Endothelial cell of umbilical vein (primary cell): Measurements from ENCODE around the gene NOB1. TPM values are rescaled to one million over a fixed set of nuclear protein-coding genes. Genes with fewer than 3 reads are reported as not detected.

ENCODE experiments used
- Bru-seq: library from RNA; stranded (reverse); fragments of 400-500 nt; gene quantifications from one replicate; lab custom pipeline; 2021; lab: Mats Ljungman, UMichigan
- BruChase-seq, 2 experiments: library from RNA; stranded (reverse); fragments of 400-500 nt; gene quantifications; one replicate each; lab custom pipeline; 2021; lab: Mats Ljungman, UMichigan
- BruUV-seq: library from RNA; stranded (reverse); fragments of 400-500 nt; replicated peaks from 2 replicates; lab custom pipeline; 2021; lab: Mats Ljungman, UMichigan
- CTCF ChIA-PET: fragments of 300-600, 350-600 bp; sonication (Branson Sonifier 250); formaldehyde crosslinking; loops from one replicate; lab custom pipeline; 2021; ENCODE audit warnings: antibody characterized with exemption, inconsistent platforms; lab: Charles Lee
- POLR2A ChIA-PET: fragments of 300-600, 350-600 bp; sonication (Branson Sonifier 250); formaldehyde crosslinking; loops from one replicate; lab custom pipeline; 2021; ENCODE audit warnings: antibody characterized with exemption, inconsistent platforms; lab: Charles Lee
- DNase-seq: peaks from one replicate; pipeline ENCODE4 v3.0.0-alpha.2; 2011; ENCODE audit warnings: low read depth, low spot score
- FAIRE-seq: peaks from 2 replicates; lab custom pipeline; 2011; peaks lifted over from hg19 to GRCh38; lab: Jason Lieb, UNC
- H2AFZ ChIP-seq: 2 replicates; pipeline ENCODE4 v1.6.0; 2012; ENCODE audit warnings: low read depth, low read length, control low read depth, inconsistent platforms
- H3K27ac ChIP-seq: 2 replicates; pipeline ENCODE4 v1.5.1; 2011; ENCODE audit warnings: low read depth, mild to moderate bottlenecking, control low read depth, low read length, moderate library complexity; ENCODE audit not compliant: insufficient read depth
- H3K27me3 ChIP-seq, 2 experiments: 2 replicates each; pipeline versions ENCODE4 v1.6.0 to v1.6.1; 2011; ENCODE audit warnings: low read length in 2 of 2, mixed read lengths in 1 of 2; ENCODE audit not compliant: control insufficient read depth in 2 of 2, insufficient read depth in 2 of 2
- H3K36me3 ChIP-seq, 2 experiments: 2 replicates in 1 of 2; 3 replicates in 1 of 2; pipeline ENCODE4 v1.5.1; 2011; ENCODE audit warnings: low read length in 2 of 2, mild to moderate bottlenecking in 1 of 2, moderate library complexity in 1 of 2; ENCODE audit not compliant: control insufficient read depth in 2 of 2, insufficient read depth in 2 of 2; ENCODE audit errors: extremely low read depth in 1 of 2
- H3K4me1 ChIP-seq: 3 replicates; pipeline ENCODE4 v1.5.1; 2011; ENCODE audit warnings: mild to moderate bottlenecking, low read length; ENCODE audit not compliant: control insufficient read depth, insufficient read depth; ENCODE audit errors: extremely low read depth
- H3K4me2 ChIP-seq: 2 replicates; pipeline ENCODE4 v1.6.1; 2011; ENCODE audit warnings: low read length, control low read depth, mixed read lengths; ENCODE audit not compliant: insufficient read depth
- H3K4me3 ChIP-seq, 3 experiments: fragments of 200-600 bp in 1 of 3; sonication (generic), shearing (Covaris generic) in 1 of 3; replicated peaks in 1 of 3; 2 replicates each; pipeline ENCODE4 v1.5.1; 2011 to 2016; ENCODE audit warnings: control low read depth in 3 of 3, low read length in 3 of 3, mild to moderate bottlenecking in 2 of 3, inconsistent platforms in 1 of 3, low read depth in 1 of 3, moderate library complexity in 1 of 3; ENCODE audit not compliant: insufficient read depth in 1 of 3
- H3K79me2 ChIP-seq: 2 replicates; pipeline ENCODE4 v1.6.0; 2012; ENCODE audit warnings: low read length, inconsistent platforms; ENCODE audit not compliant: control insufficient read depth, insufficient read depth
- H3K9ac ChIP-seq: replicated peaks from 2 replicates; pipeline ENCODE3; 2011; ENCODE audit warnings: low read length, control low read depth; ENCODE audit not compliant: insufficient read depth; ENCODE audit errors: extremely low read depth
- H3K9me1 ChIP-seq: replicated peaks from 3 replicates; pipeline ENCODE4 v1.6.0; 2011; ENCODE audit warnings: mild to moderate bottlenecking, low read length; ENCODE audit not compliant: control insufficient read depth, insufficient read depth; ENCODE audit errors: extremely low read depth
- H3K9me3 ChIP-seq: replicated peaks from 2 replicates; pipeline ENCODE4 v1.5.1; 2012; ENCODE audit warnings: low read length, inconsistent platforms; ENCODE audit not compliant: control insufficient read depth, insufficient read depth
- H4K20me1 ChIP-seq: replicated peaks from 2 replicates; pipeline ENCODE3; 2011; ENCODE audit warnings: mild to moderate bottlenecking, low read length; ENCODE audit not compliant: control insufficient read depth, insufficient read depth; ENCODE audit errors: extremely low read depth
- CTCF ChIP-seq, 2 donors: IDR thresholded peaks; 1 replicate in 1 of 2; 2 replicates in 1 of 2; pipeline ENCODE4 v1.5.1; 2011; ENCODE audit warnings: low read length in 2 of 2, mild to moderate bottlenecking in 2 of 2, moderate library complexity in 2 of 2, control low read depth in 1 of 2, inconsistent platforms in 1 of 2, low read depth in 1 of 2; ENCODE audit not compliant: insufficient read depth in 1 of 2; ENCODE audit errors: extremely low read depth in 1 of 2
- EZH2 ChIP-seq: IDR thresholded peaks from 2 replicates; pipeline ENCODE4 v1.6.1; 2012; ENCODE audit warnings: borderline replicate concordance, low read depth, mild to moderate bottlenecking, moderate library complexity, low read length, inconsistent platforms; ENCODE audit not compliant: severe bottlenecking
- FOS ChIP-seq: IDR thresholded peaks from 2 replicates; pipeline ENCODE4 v1.6.1; 2011; ENCODE audit warnings: mild to moderate bottlenecking, low read length, moderate library complexity, borderline replicate concordance; ENCODE audit not compliant: insufficient read depth
- JUN ChIP-seq: IDR thresholded peaks from 2 replicates; pipeline ENCODE4 v1.6.1; 2011; ENCODE audit warnings: borderline replicate concordance, low read depth; ENCODE audit not compliant: insufficient read length, insufficient read depth
- MAX ChIP-seq: IDR thresholded peaks from 2 replicates; pipeline ENCODE4 v1.6.1; 2011; ENCODE audit not compliant: insufficient read depth, insufficient read length
- MYC ChIP-seq: IDR thresholded peaks from one replicate; pipeline ENCODE4 v1.6.1; 2011; ENCODE audit warnings: mild to moderate bottlenecking, low read depth, low read length
- POLR2A ChIP-seq: IDR thresholded peaks from 2 replicates; pipeline ENCODE4 v1.6.1; 2012; ENCODE audit warnings: low read depth, mild to moderate bottlenecking, control low read depth, low read length
- POLR2AphosphoS5 ChIP-seq: IDR thresholded peaks from 2 replicates; pipeline ENCODE4 v1.6.1; 2012; ENCODE audit warnings: low read depth, mild to moderate bottlenecking, control low read depth, low read length, moderate library complexity; ENCODE audit not compliant: insufficient read depth
- dilution Hi-C: fragments of 300-500 bp; cut with MboI; formaldehyde crosslinking; loops from one replicate; pipeline ENCODE4 v1.15.0; 2019; ENCODE audit warnings: low sequenced_read_pairs; ENCODE audit not compliant: extremely low pct_ligation_motif_present
- intact Hi-C: fragments of 100-400 bp; cut with micrococcal nuclease; formaldehyde crosslinking; loops from one replicate; pipeline ENCODE4 v1.10.0; 2022
- long read RNA-seq: library from polyadenylated mRNA; stranded (forward); transcript quantifications from one replicate; pipeline ENCODE4 v2.0.0, GENCODE V29; 2021
- polyA minus RNA-seq, 3 experiments: library from RNA; depleted of rRNA, polyadenylated mRNA; stranded (reverse); fragments of >200 nt; gene quantifications; 1 replicate in 1 of 3; 2 replicates in 2 of 3; pipeline ENCODE4 v1.2.3, GENCODE V29; 2011
- polyA plus RNA-seq, 4 experiments: library from polyadenylated mRNA; depleted of rRNA in 3 of 4; stranded (reverse) in 3 of 4; unstranded in 1 of 4; fragments of >200 nt; gene quantifications; 2 replicates each; pipeline versions ENCODE4 v1.2.1 to v1.2.3, GENCODE V29; 2011 to 2012; ENCODE audit warnings: missing spikeins in 1 of 4
- total RNA-seq: library from RNA; stranded (reverse); gene quantifications from 2 replicates; pipeline ENCODE4 v1.2.3, GENCODE V29; 2021

Gene NOB1
- total RNA-seq (58.6 and 65.4 TPM in 2 replicates), polyA plus RNA-seq (65.0 and 66.5 TPM in 2 replicates), polyA minus RNA-seq (43.4 and 47.1 TPM in 2 replicates), Bru-seq, nascent RNA (percentile 82 among the genes with signal in this experiment), BruChase-seq, experiment 1, labeled RNA remaining after a 6-hour chase (percentile 88 among the genes with signal in this experiment), BruChase-seq, experiment 2, labeled RNA remaining after a 2-hour chase (percentile 81 among the genes with signal in this experiment)
- polyA plus RNA-seq (2011; cell fraction: cytosol; rRNA removed) = 79.0 and 82.7 TPM in 2 replicates
- 38.3 and 47.5 TPM in 2 replicates for polyA plus RNA-seq (2011; cell fraction: nucleus; rRNA removed)
- polyA plus RNA-seq (2012) = 67.7 and 73.8 TPM in 2 replicates
- polyA minus RNA-seq (2011; cell fraction: cytosol; rRNA and poly(A)+ RNA removed) = 70.3 TPM
- 21.2 and 22.7 TPM in 2 replicates for polyA minus RNA-seq (2011; cell fraction: nucleus; rRNA and poly(A)+ RNA removed)
- long read RNA-seq, transcript NOB1-201 (9 exons, 1,734 nt) = major isoform, 80 of 100 reads
- long read RNA-seq, partial matches to known transcripts = 16 of 100 reads
- long read RNA-seq, other reads (novel, unspliced or antisense) = 4 of 100 reads

- dilution Hi-C loops = no loop called here
- no peaks in the 10 kb centered on the region for H3K27me3 ChIP-seq
- H2AFZ ChIP-seq = peak within 1 kb of the TSS; percentile 63
- POLR2A ChIA-PET = interaction anchor here (0.6 to 1.5 kb wide), 5 partner anchors 17 to 358 kb away, joined by 3 to 10 read pairs (median 4); partner anchors contain the start of gene NQO1
- H3K4me2 ChIP-seq = peak within 1 kb of the TSS; percentile 61
- peak within 1 kb of the TSS; percentile 52 for H3K9ac ChIP-seq
- BruUV-seq = TSS peak; percentile 58
- H3K9me3 ChIP-seq = no peaks in the 10 kb centered on the region
- TF ChIP-seq POLR2AphosphoS5 (peak; percentile 97), MAX (peak; percentile 84), MYC (peak; percentile 37), FOS (no peak), JUN (no peak), POLR2A (peak; percentile 97), EZH2 (no peak), CTCF (IDR thresholded peaks at IDR 0.05; ENCODE audit: extremely low read depth in 1 of 2, insufficient read depth in 1 of 2, low read depth in 1 of 2, low read length in 2 of 2) (peak; percentile 99 to 100)
- intact Hi-C loops = loop anchor here (1.0 kb wide), 3 partner anchors 28 to 358 kb away; partner anchors contain the start of gene NQO1
- no peaks in the 10 kb centered on the region for H3K9me1 ChIP-seq
- H3K4me3 ChIP-seq = peak within 1 kb of the TSS; percentile 39 to 87 (median 82)
- peak; percentile 98 for DNase-seq
- CTCF ChIA-PET = interaction anchor here (0.7 to 2.9 kb wide), 23 partner anchors 9 to 426 kb away, joined by 3 to 67 read pairs (median 5); partner anchors contain the start of gene NQO1
- H3K27ac ChIP-seq = peak within 1 kb of the TSS; percentile 11
- peaks cover 38% of the 10 kb centered on the region for H3K79me2 ChIP-seq
- H3K4me1 ChIP-seq = peaks cover 8% of the 10 kb centered on the region
- peaks cover 4 to 5% of the 10 kb centered on the region in 2 experiments for H3K36me3 ChIP-seq
- FAIRE-seq = peak; percentile 90
- no peaks in the 10 kb centered on the region for H4K20me1 ChIP-seq
Observed at GRCh38 chr16:69754469-69755310, at the start of gene NOB1. NOB1 (minus strand) TSS chr16:69754926; CDS start chr16:69754910, 16 bp downstream.
